PC-9 (cell line): ENCODE results near the gene DENND1A.

Experiments used
- EZH2 ChIP-seq: fragments of 200-600 bp; sonication (generic); IDR thresholded peaks from 2 replicates; pipeline ENCODE4 v1.8.0; 2017; ENCODE audit warnings: antibody characterized with exemption, low read depth
- TF ChIP-seq, protein P1 (sequence below): fragments of 200-600 bp; sonication (generic); conservative IDR thresholded peaks from 2 replicates; pipeline ENCODE4 v1.6.1; 2017; ENCODE audit warnings: mixed run types, antibody characterized with exemption, mild to moderate bottlenecking, moderate library complexity

DNA sequence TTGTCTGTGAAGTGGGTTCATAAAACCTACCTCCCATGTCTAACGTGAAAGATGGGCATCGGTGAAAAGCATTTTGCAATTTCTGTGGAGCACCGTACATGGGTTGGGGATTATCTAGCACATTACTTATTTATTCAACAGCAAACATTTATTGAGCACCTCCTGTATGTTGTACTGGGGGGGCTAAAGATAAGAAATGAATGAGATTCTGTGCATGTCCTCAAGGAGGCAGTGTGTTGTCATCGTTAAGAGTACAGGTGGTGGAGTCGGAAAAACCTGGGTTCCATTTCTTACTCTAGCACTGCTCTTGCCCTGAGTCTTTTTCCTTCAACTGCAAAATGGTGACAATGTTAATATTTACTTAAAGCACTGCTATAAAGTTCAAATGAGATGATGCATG is 30.4 kb upstream of the DENND1A start:
- TF ChIP-seq, protein P1, sequence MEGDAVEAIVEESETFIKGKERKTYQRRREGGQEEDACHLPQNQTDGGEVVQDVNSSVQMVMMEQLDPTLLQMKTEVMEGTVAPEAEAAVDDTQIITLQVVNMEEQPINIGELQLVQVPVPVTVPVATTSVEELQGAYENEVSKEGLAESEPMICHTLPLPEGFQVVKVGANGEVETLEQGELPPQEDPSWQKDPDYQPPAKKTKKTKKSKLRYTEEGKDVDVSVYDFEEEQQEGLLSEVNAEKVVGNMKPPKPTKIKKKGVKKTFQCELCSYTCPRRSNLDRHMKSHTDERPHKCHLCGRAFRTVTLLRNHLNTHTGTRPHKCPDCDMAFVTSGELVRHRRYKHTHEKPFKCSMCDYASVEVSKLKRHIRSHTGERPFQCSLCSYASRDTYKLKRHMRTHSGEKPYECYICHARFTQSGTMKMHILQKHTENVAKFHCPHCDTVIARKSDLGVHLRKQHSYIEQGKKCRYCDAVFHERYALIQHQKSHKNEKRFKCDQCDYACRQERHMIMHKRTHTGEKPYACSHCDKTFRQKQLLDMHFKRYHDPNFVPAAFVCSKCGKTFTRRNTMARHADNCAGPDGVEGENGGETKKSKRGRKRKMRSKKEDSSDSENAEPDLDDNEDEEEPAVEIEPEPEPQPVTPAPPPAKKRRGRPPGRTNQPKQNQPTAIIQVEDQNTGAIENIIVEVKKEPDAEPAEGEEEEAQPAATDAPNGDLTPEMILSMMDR, result no peak
- no peak for TF ChIP-seq EZH2
